Ishikawa (cell line): ENCODE data around the gene INTS2.

Source experiments
- CEBPB ChIP-seq: IDR thresholded peaks from 2 replicates; pipeline ENCODE4 v1.6.1; 2012
- CREB1 ChIP-seq: IDR thresholded peaks from 2 replicates; pipeline ENCODE4 v1.6.1; 2012; ENCODE audit warnings: low read depth
- EP300 ChIP-seq: IDR thresholded peaks from 2 replicates; pipeline ENCODE4 v1.6.1; 2012; ENCODE audit warnings: borderline replicate concordance
- FOXM1 ChIP-seq: IDR thresholded peaks from 2 replicates; pipeline ENCODE4 v1.6.1; 2012; ENCODE audit warnings: low read depth, borderline replicate concordance
- MAX ChIP-seq: IDR thresholded peaks from 2 replicates; pipeline ENCODE4 v1.6.1; 2012
- RAD21 ChIP-seq: IDR thresholded peaks from 2 replicates; pipeline ENCODE4 v1.6.1; 2012; ENCODE audit warnings: low read depth
- REST ChIP-seq: IDR thresholded peaks from 2 replicates; pipeline ENCODE4 v1.6.1; 2012; ENCODE audit warnings: low read depth, mild to moderate bottlenecking
- TAF1 ChIP-seq: IDR thresholded peaks from 2 replicates; pipeline ENCODE4 v1.6.1; 2012; ENCODE audit warnings: low read depth, mild to moderate bottlenecking
- TCF12 ChIP-seq: IDR thresholded peaks from 2 replicates; pipeline ENCODE4 v1.6.1; 2012; ENCODE audit warnings: low read depth
- TEAD4 ChIP-seq: IDR thresholded peaks from 2 replicates; pipeline ENCODE4 v1.6.1; 2012
- USF1 ChIP-seq: IDR thresholded peaks from 2 replicates; pipeline ENCODE4 v1.6.1; 2012
- YY1 ChIP-seq: IDR thresholded peaks from 2 replicates; pipeline ENCODE4 v1.6.1; 2012; ENCODE audit warnings: low read depth

GRCh38 chr17:61869138-61869537, 58.6 kb downstream of the INTS2 start:
- TF ChIP-seq RAD21 (no peak), EP300 (no peak), YY1 (no peak), CREB1 (no peak), USF1 (no peak), CEBPB (no peak), MAX (no peak), TEAD4 (no peak), TAF1 (no peak), FOXM1 (no peak), REST (no peak), TCF12 (no peak)
